Smooth muscle cell (in vitro differentiated cells): ENCODE data around the gene ABHD2. TPM values are rescaled to one million over a fixed set of nuclear protein-coding genes. Genes with fewer than 3 reads are reported as not detected.
A peak's percentile ranks its signal among the peaks of the same experiment; 100 is the strongest.

Experiments
- DNase-seq: peaks from one replicate; lab custom pipeline; 2025; ENCODE audit not compliant: unreplicated experiment; lab: John Stamatoyannopoulos, UW
- H2AFZ ChIP-seq: fragments of 200-600 bp; sonication (generic); 2 replicates; pipeline ENCODE4 v1.6.0; 2016; ENCODE audit warnings: antibody characterized with exemption, low read depth, mild to moderate bottlenecking
- H3F3A ChIP-seq: fragments of 200-600 bp; sonication (generic); 2 replicates; pipeline ENCODE4 v1.6.0; 2017; ENCODE audit warnings: antibody characterized with exemption, low read depth
- H3K27ac ChIP-seq: fragments of 200-600 bp; sonication (generic); 2 replicates; pipeline ENCODE4 v1.5.1; 2016; ENCODE audit warnings: low read depth, mild to moderate bottlenecking
- H3K27me3 ChIP-seq: fragments of 200-600 bp; sonication (generic); 2 replicates; pipeline ENCODE4 v1.6.1; 2016; ENCODE audit warnings: low read depth, mild to moderate bottlenecking
- H3K36me3 ChIP-seq: fragments of 200-600 bp; sonication (generic); 2 replicates; pipeline ENCODE4 v1.5.1; 2016; ENCODE audit warnings: low read depth
- H3K4me1 ChIP-seq: fragments of 200-600 bp; sonication (generic); 2 replicates; pipeline ENCODE4 v1.5.1; 2016; ENCODE audit warnings: low read depth
- H3K4me2 ChIP-seq: fragments of 200-600 bp; sonication (generic); 2 replicates; pipeline ENCODE4 v1.6.0; 2016; ENCODE audit warnings: mild to moderate bottlenecking
- H3K4me3 ChIP-seq: fragments of 200-600 bp; sonication (generic); 2 replicates; pipeline ENCODE4 v1.5.1; 2016; ENCODE audit warnings: mild to moderate bottlenecking
- H3K79me2 ChIP-seq: fragments of 200-600 bp; sonication (generic); 2 replicates; pipeline ENCODE4 v1.6.0; 2016; ENCODE audit warnings: low read depth, mild to moderate bottlenecking
- H3K9ac ChIP-seq: fragments of 200-600 bp; sonication (generic); 2 replicates; pipeline ENCODE4 v1.6.0; 2016; ENCODE audit warnings: low read depth
- H3K9me3 ChIP-seq: fragments of 200-600 bp; sonication (generic); replicated peaks from 2 replicates; pipeline ENCODE4 v1.5.1; 2016; ENCODE audit warnings: low read depth
- H4K20me1 ChIP-seq: fragments of 200-600 bp; sonication (generic); 2 replicates; pipeline ENCODE4 v1.6.0; 2016; ENCODE audit warnings: low read depth
- WGBS: methylation state at CpG from one replicate; pipeline ENCODE4 v1.1.7; 2016; ENCODE audit warnings: low lambda C conversion rate; 5-methylcytosine and 5-hydroxymethylcytosine counted together
- polyA plus RNA-seq: library from polyadenylated mRNA; unstranded; fragments of >200 nt; fragmentation: Nextera tagmentation; extraction: Ambion mirVana; gene quantifications from 2 replicates; pipeline ENCODE4 v1.2.1, GENCODE V29; 2016
- total RNA-seq: library from RNA; depleted of rRNA; stranded (reverse); fragments of >200 nt; gene quantifications from 2 replicates; pipeline ENCODE4 v1.2.3, GENCODE V29; 2014
- TF ChIP-seq, protein P1 (sequence below): fragments of 200-600 bp; sonication (generic); IDR thresholded peaks from 2 replicates; pipeline ENCODE4 v1.5.1; 2017; ENCODE audit warnings: borderline replicate concordance, mild to moderate bottlenecking, antibody characterized with exemption; ENCODE audit not compliant: insufficient read depth, poor library complexity, severe bottlenecking

Gene ABHD2
- total and polyA plus RNA-seq, 2 experiments from 2014 or later: 9.4 to 23.9 TPM

DNA sequence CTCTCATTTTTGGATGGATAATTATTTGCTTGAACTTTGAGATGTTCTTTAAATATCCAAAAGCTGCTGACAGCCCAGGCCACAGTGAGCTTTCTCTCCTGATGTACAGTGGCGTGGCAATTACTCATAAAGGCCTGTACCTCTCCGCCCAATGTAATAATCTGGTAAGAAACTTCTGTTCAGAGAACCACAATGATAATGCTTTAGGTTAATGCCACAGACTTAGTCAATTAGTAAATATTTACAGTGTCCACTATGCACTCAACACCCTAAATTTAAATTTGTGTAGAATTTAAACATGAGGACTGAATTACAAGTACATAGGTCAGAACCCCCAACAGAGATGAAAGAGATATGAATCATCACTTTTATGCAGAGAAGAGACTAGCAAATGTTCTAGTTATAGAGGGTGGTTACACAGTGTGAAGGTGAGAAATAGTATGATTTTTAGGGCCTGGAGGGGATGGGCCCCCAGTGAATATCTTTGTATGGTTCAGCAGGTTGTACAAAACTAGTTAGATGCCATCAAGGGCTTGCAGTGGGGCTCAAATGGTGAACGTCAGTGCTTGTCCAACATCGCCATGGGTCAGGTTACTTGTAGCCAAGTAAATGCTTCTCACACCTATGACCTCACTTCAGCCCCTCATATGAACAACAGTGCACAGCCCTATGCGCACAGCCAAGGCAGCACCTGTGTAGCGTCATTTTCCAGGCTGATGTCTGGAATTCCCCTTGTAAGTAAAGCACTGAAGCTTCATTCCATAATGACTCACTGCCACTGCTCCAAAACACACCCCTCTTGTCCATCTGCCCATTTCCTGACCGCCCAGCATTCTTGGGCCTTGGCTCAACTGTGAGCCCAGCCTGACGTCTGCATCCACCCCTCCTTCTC lies 13.3 kb downstream of the ABHD2 start:
- Histone ChIP-seq H3K79me2 (peaks cover 14% of the 10 kb centered on the region), H3K27ac (peak overlapping the region; percentile 97)

GRCh38 chr15:89103481-89104171 lies 15.4 kb downstream of the ABHD2 start:
- WGBS: 95% methylated on average over 5 of the region's 5 CpGs
- no peak overlapping the region for H3K4me2 ChIP-seq
- H2AFZ ChIP-seq: no peak overlapping the region
- no peak overlapping the region for H3K27ac ChIP-seq
- no peaks in the 10 kb centered on the region for H3K27me3 ChIP-seq
- TF ChIP-seq, protein P1, sequence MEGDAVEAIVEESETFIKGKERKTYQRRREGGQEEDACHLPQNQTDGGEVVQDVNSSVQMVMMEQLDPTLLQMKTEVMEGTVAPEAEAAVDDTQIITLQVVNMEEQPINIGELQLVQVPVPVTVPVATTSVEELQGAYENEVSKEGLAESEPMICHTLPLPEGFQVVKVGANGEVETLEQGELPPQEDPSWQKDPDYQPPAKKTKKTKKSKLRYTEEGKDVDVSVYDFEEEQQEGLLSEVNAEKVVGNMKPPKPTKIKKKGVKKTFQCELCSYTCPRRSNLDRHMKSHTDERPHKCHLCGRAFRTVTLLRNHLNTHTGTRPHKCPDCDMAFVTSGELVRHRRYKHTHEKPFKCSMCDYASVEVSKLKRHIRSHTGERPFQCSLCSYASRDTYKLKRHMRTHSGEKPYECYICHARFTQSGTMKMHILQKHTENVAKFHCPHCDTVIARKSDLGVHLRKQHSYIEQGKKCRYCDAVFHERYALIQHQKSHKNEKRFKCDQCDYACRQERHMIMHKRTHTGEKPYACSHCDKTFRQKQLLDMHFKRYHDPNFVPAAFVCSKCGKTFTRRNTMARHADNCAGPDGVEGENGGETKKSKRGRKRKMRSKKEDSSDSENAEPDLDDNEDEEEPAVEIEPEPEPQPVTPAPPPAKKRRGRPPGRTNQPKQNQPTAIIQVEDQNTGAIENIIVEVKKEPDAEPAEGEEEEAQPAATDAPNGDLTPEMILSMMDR: no peak
- peaks cover 14% of the 10 kb centered on the region for H3F3A ChIP-seq
- no peaks in the 10 kb centered on the region for H3K36me3 ChIP-seq
- H3K4me3 ChIP-seq: no peak overlapping the region
- H3K9ac ChIP-seq: no peak overlapping the region
- no peaks in the 10 kb centered on the region for H3K9me3 ChIP-seq
- peaks cover 3% of the 10 kb centered on the region for H4K20me1 ChIP-seq
- no peak for DNase-seq
- H3K79me2 ChIP-seq: peaks cover 9% of the 10 kb centered on the region
- H3K4me1 ChIP-seq: peaks cover 4% of the 10 kb centered on the region

More for the DNA sequence above, 13.3 kb downstream of the ABHD2 start:
- peaks cover 3% of the 10 kb centered on the region for H4K20me1 ChIP-seq
- H2AFZ ChIP-seq: no peak overlapping the region
- no peaks in the 10 kb centered on the region for H3K9me3 ChIP-seq
- H3F3A ChIP-seq: peaks cover 14% of the 10 kb centered on the region
- H3K4me1 ChIP-seq: peaks cover 4% of the 10 kb centered on the region
- 41% methylated on average over 8 of the region's 8 CpGs for WGBS
- H3K36me3 ChIP-seq: no peaks in the 10 kb centered on the region
- no peaks in the 10 kb centered on the region for H3K27me3 ChIP-seq
- DNase-seq: no peak
- TF ChIP-seq, protein P1: no peak
- H3K4me2 ChIP-seq: peak overlapping the region; percentile 40
- no peak overlapping the region for H3K4me3 ChIP-seq
- H3K9ac ChIP-seq: peak overlapping the region; percentile 79

- Histone ChIP-seq H3K4me2 (no peak overlapping the region), H3F3A (peaks cover 14% of the 10 kb centered on the region), H3K27me3 (no peaks in the 10 kb centered on the region), H3K27ac (no peak overlapping the region), H3K4me3 (no peak overlapping the region), H2AFZ (no peak overlapping the region), H3K9me3 (no peaks in the 10 kb centered on the region), H3K4me1 (peaks cover 4% of the 10 kb centered on the region), H3K79me2 (peaks cover 8% of the 10 kb centered on the region), H3K36me3 (no peaks in the 10 kb centered on the region), H3K9ac (no peak overlapping the region), H4K20me1 (peaks cover 3% of the 10 kb centered on the region)
- WGBS: 89% methylated on average over 9 of the region's 9 CpGs
- TF ChIP-seq, protein P1: no peak
- no peak for DNase-seq
Measured at GRCh38 chr15:89104172-89104564, 15.9 kb downstream of the ABHD2 start.
